ENCODE data around the gene SLC22A23.

GRCh38 chr6:3328145-3328544 lies 128.7 kb downstream of the SLC22A23 start:
- no peak for TF ChIP-seq POLR2A (IDR thresholded peaks at IDR 0.05)
- no peak for TF ChIP-seq CTCF (IDR thresholded peaks at IDR 0.05)
